BLaER1 treated with 17β-estradiol and CSF1 and Interleukin-3, amounts not matched to agents 10 nM and 100 nM (cell line): ENCODE measurements around the gene CHRND.
"Not testable (repeated sequence)": the region's sequence is repeated elsewhere in the genome, so short reads cannot be mapped to it uniquely, and the experiment has no call there.

Experiments
- H3K27ac ChIP-seq, 11 experiments: shearing (Covaris generic); formaldehyde crosslinking; 2 replicates each; pipeline ENCODE4 v1.8.1; 2022
- H3K27me3 ChIP-seq, 11 experiments: shearing (Covaris generic); formaldehyde crosslinking; 2 replicates each; pipeline ENCODE4 v1.8.1; 2022
- H3K36me3 ChIP-seq, 11 experiments: shearing (Covaris generic); formaldehyde crosslinking; 2 replicates each; pipeline ENCODE4 v1.8.1; 2022
- H3K4me1 ChIP-seq, 10 experiments: shearing (Covaris generic); formaldehyde crosslinking; 2 replicates each; pipeline ENCODE4 v1.8.1; 2022
- H3K4me2 ChIP-seq, 11 experiments: shearing (Covaris generic); formaldehyde crosslinking; 2 replicates each; pipeline ENCODE4 v1.8.1; 2022
- H3K4me3 ChIP-seq, 10 experiments: shearing (Covaris generic); formaldehyde crosslinking; 2 replicates each; pipeline ENCODE4 v1.8.1; 2022
- H3K9ac ChIP-seq, 11 experiments: shearing (Covaris generic); formaldehyde crosslinking; 2 replicates each; pipeline ENCODE4 v1.8.1; 2022
- H3K9me3 ChIP-seq, 11 experiments: shearing (Covaris generic); formaldehyde crosslinking; replicated peaks in 1 of 11; 2 replicates each; pipeline ENCODE4 v1.8.1; 2022
- H4K20me1 ChIP-seq, 11 experiments: shearing (Covaris generic); formaldehyde crosslinking; 2 replicates each; pipeline ENCODE4 v1.8.1; 2022
- Cebpa-rat ChIP-seq, 11 experiments: shearing (Covaris generic); IDR thresholded peaks; 2 replicates each; pipeline ENCODE4 v1.8.1; 2022

Gene CHRND

DNA sequence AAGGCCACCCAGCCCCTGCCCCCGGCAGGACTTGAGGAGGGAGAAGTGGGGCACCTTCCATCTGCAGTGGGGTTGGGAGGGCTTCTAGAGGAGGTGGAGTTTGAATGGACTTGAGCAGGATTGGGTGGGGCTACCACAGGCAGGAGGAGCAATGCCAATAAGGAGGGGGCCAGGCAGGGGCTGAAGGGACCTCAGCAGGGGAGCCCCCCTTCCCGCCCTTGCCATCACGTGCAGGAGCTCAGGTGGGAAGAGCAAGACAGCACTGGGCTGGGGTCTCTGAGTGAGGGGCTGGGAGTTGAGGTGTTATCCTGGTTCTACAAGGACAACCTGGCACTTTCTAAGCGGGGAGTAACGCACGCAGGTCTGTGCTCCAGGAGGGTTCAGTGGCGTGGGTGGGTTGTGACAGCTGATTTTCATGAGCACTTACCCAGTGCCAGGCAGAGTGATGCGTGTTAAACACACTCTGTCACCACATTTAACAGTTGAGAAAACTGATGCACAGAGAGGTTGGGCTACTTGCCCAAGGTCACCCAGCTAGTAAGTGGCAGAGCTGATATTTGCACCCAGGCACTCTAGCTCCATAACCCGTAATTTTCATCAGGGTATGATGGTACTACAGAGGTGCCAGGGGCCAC lies 4.8 kb downstream of the CHRND start:
- H3K4me2 ChIP-seq = peak overlapping the region in 8 of 11 experiments; percentile 77 to 92 (median 83); a peak in 15 of 22 replicates
- H3K4me1 ChIP-seq = peaks cover 18 to 81% (median 64%) of the 10 kb centered on the region in 10 experiments
- H3K27me3 ChIP-seq = no peaks in the 10 kb centered on the region
- no peak for TF ChIP-seq Cebpa-rat (IDR thresholded peaks at IDR 0.05)
- peaks cover 0 to 2% (median 0%) of the 10 kb centered on the region in 11 experiments; a peak in 6 of 22 replicates for H3K9me3 ChIP-seq
- H3K27ac ChIP-seq = no peak overlapping the region
- no peaks in the 10 kb centered on the region for H3K36me3 ChIP-seq
- 0 out of 22 replicates have a peak, but pooled peaks cover 0 to 4% (median 0%) of the 10 kb centered on the region in 11 experiments for H4K20me1 ChIP-seq
- no peak overlapping the region for H3K9ac ChIP-seq
- H3K4me3 ChIP-seq = no peak overlapping the region

GRCh38 chr2:232532419-232532818 lies 6.5 kb downstream of the CHRND start:
- TF ChIP-seq Cebpa-rat (IDR thresholded peaks at IDR 0.05) = no peak
- no peak overlapping the region for H3K27ac ChIP-seq

DNA sequence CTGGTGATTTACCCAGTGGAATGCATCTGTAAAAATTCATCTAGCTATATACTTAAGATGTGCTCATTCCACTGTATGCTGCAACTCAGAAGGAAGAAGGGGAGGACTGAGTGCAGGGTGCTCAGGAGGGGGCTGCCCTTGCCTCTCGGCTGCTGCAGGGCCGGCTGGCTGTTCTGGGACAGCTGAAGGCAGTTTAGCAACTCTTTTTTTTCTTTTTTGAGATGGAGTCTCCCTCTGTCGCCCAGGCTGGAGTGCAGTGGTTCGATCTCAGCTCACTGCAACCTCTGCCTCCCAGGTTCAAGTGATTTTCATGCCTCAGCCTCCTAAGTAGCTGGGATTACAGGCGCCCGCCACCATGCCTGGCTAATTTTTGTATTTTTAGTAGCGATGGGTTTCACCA lies 6.9 kb downstream of the CHRND start:
- not testable (repeated sequence) for H3K27ac ChIP-seq, H3K36me3 ChIP-seq
- peaks cover 28 to 76% (median 61%) of the 10 kb centered on the region in 10 experiments for H3K4me1 ChIP-seq

More at GRCh38 chr2:232532419-232532818, 6.5 kb downstream of the CHRND start:
- Histone ChIP-seq H3K9me3 (peaks cover 0 to 12% (median 9%) of the 10 kb centered on the region in 11 experiments; a peak in 18 of 22 replicates), H3K36me3 (no peaks in the 10 kb centered on the region), H3K4me1 (peaks cover 24 to 80% (median 64%) of the 10 kb centered on the region in 10 experiments), H3K9ac (no peak overlapping the region), H3K27me3 (no peaks in the 10 kb centered on the region), H4K20me1 (0 out of 22 replicates have a peak, but pooled peaks cover 0 to 4% (median 0%) of the 10 kb centered on the region in 11 experiments), H3K4me2 (peak overlapping the region in 8 of 11 experiments; percentile 19 to 92 (median 83); a peak in 12 of 22 replicates), H3K4me3 (no peak overlapping the region)

DNA sequence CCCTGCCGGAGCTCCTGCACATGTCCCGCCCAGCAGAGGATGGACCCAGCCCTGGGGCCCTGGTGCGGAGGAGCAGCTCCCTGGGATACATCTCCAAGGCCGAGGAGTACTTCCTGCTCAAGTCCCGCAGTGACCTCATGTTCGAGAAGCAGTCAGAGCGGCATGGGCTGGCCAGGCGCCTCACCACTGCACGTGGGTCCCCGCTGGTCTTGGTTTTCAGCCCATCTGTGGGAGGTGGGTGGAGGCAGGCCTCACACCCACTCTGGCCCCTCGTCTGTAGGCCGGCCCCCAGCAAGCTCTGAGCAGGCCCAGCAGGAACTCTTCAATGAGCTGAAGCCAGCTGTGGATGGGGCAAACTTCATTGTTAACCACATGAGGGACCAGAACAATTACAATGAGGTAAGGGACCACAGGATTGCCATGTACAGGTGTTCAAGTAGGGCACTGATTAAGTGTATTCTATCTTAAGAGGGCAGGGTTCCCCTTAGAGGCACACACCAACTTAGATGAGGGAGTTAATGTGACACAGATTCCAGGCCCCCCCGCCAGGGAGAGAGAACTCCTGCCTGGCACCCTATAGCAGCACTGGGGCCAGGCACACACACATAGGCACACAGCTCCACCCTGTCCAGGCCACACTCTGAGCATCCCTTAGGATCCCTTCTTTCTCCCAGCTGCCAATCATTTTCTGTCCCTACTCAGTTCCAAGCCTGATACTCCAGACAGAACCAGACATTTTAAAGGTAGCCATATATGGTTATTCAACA lies 8.2 kb downstream of the CHRND start:
- no peak overlapping the region for H3K9ac ChIP-seq
- H3K36me3 ChIP-seq = no peaks in the 10 kb centered on the region
- peak overlapping the region in 3 of 11 experiments; percentile 5 to 81 (median 32); a peak in 2 of 22 replicates for H3K4me2 ChIP-seq
- TF ChIP-seq Cebpa-rat (IDR thresholded peaks at IDR 0.05) = no peak
- H3K27me3 ChIP-seq = no peaks in the 10 kb centered on the region
- H3K4me1 ChIP-seq = peaks cover 27 to 70% (median 57%) of the 10 kb centered on the region in 10 experiments
- H4K20me1 ChIP-seq = peaks cover 0 to 9% (median 0%) of the 10 kb centered on the region in 11 experiments; a peak in 3 of 22 replicates
- H3K27ac ChIP-seq = no peak overlapping the region
- H3K4me3 ChIP-seq = no peak overlapping the region
- peaks cover 0 to 12% (median 9%) of the 10 kb centered on the region in 11 experiments; a peak in 18 of 22 replicates for H3K9me3 ChIP-seq

More for the DNA sequence above, 6.9 kb downstream of the CHRND start:
- Histone ChIP-seq H3K9me3 (peaks cover 0 to 12% (median 9%) of the 10 kb centered on the region in 11 experiments; a peak in 18 of 22 replicates), H3K4me2 (peak overlapping the region in 5 of 11 experiments; percentile 81 to 92 (median 84); a peak in 9 of 22 replicates)
- H3K4me3 ChIP-seq, H3K27me3 ChIP-seq, H3K9ac ChIP-seq, H4K20me1 ChIP-seq: not testable (repeated sequence)

DNA sequence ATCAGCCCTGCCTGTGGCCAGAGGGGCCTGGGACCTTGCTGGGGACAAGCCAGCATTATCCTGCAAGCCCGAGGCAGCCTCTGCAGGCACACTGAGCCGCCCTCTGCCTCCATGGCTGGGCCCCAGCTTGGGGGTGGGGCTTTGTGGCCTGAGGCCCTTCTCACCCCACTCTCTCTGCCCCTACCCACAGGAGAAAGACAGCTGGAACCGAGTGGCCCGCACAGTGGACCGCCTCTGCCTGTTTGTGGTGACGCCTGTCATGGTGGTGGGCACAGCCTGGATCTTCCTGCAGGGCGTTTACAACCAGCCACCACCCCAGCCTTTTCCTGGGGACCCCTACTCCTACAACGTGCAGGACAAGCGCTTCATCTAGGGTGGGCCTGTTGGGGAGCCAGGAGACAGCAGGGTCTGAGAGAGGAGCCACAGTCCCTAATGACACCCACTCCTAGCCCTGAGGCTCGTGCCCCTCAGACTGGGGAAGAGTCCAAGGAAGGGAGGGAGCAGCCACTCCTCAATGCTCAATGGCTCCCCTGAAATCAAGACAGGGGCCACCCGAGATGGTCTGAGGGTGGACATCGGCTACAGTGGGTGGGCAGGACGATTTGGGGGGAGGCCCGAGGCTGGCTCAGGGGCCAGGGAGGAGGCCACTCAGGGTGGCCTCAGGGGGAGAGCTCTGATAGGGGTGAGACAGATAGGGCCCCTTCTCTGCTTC lies 9.1 kb downstream of the CHRND start:
- no peaks in the 10 kb centered on the region for H3K36me3 ChIP-seq
- H3K4me2 ChIP-seq = peak overlapping the region in 5 of 11 experiments; percentile 2 to 81 (median 9); a peak in 8 of 22 replicates
- H3K9ac ChIP-seq = no peak overlapping the region
- H3K4me1 ChIP-seq = peaks cover 30 to 70% (median 54%) of the 10 kb centered on the region in 10 experiments
- no peaks in the 10 kb centered on the region for H3K27me3 ChIP-seq
- no peak for TF ChIP-seq Cebpa-rat (IDR thresholded peaks at IDR 0.05)
- no peak overlapping the region for H3K27ac ChIP-seq
- H4K20me1 ChIP-seq = peaks cover 0 to 13% (median 0%) of the 10 kb centered on the region in 11 experiments; a peak in 4 of 22 replicates
- H3K9me3 ChIP-seq = peaks cover 0 to 12% (median 9%) of the 10 kb centered on the region in 11 experiments; a peak in 18 of 22 replicates
- no peak overlapping the region for H3K4me3 ChIP-seq

- Histone ChIP-seq H3K4me1 (peaks cover 38 to 65% (median 47%) of the 10 kb centered on the region in 10 experiments), H3K36me3 (no peaks in the 10 kb centered on the region), H4K20me1 (peaks cover 0 to 13% (median 0%) of the 10 kb centered on the region in 11 experiments; a peak in 4 of 22 replicates), H3K9ac (no peak overlapping the region), H3K27me3 (no peaks in the 10 kb centered on the region), H3K27ac (no peak overlapping the region), H3K4me2 (no peak overlapping the region), H3K9me3 (peaks cover 0 to 12% (median 9%) of the 10 kb centered on the region in 11 experiments; a peak in 18 of 22 replicates), H3K4me3 (no peak overlapping the region)
- no peak for TF ChIP-seq Cebpa-rat (IDR thresholded peaks at IDR 0.05)
Measured at GRCh38 chr2:232535761-232536530, 10.0 kb downstream of the CHRND start.

DNA sequence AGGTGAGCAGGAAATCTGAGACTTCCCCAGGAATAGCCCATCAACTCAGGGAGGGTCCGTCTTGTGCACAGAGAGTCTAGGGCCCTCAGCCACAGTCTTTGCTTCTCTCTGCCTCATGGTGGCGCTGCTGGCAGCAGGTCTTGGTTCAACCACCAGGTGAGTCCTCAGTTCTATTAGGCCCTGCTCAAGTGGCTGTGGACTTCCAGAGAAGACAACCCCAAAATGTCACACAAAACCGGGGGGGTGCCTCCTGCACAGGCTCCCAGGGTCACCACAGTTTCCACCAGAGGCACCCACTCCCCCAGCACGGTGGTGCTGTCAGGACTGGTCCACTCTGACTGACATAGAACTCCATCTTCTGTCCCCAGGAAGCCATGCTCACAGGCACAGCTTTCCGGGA lies 11.1 kb downstream of the CHRND start:
- Histone ChIP-seq H3K27me3 (no peaks in the 10 kb centered on the region), H3K4me2 (no peak overlapping the region), H3K4me3 (no peak overlapping the region), H3K9ac (no peak overlapping the region), H3K4me1 (peaks cover 33 to 65% (median 49%) of the 10 kb centered on the region in 10 experiments), H4K20me1 (peaks cover 0 to 19% (median 0%) of the 10 kb centered on the region in 11 experiments; a peak in 8 of 22 replicates), H3K27ac (no peak overlapping the region), H3K9me3 (peaks cover 0 to 12% (median 9%) of the 10 kb centered on the region in 11 experiments; a peak in 18 of 22 replicates), H3K36me3 (no peaks in the 10 kb centered on the region)
- TF ChIP-seq Cebpa-rat (IDR thresholded peaks at IDR 0.05) = no peak

DNA sequence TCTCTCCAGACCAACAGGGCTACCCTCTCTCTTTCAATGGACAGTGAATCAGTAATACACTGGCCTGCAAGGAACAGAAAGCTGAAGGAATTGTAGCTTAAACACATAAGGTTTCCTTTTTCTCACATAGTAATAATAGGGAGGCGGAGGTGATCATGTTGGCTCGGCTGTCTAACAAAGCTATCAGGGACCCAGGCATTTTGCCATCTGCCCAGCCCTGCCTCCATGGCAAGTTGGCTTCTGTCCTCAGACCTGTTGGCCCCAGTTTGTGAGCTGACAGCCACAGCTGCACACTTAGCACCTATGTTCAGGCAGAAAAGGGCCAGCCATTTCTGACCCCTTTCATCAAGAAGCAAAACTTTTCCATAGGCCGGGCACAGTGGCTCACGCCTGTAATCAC lies 11.5 kb downstream of the CHRND start:
- H4K20me1 ChIP-seq = peaks cover 0 to 19% (median 4%) of the 10 kb centered on the region in 11 experiments; a peak in 10 of 22 replicates
- peaks cover 0 to 12% (median 9%) of the 10 kb centered on the region in 11 experiments; a peak in 18 of 22 replicates for H3K9me3 ChIP-seq
- peak overlapping the region in 2 of 11 experiments; percentile 51 to 83; a peak in 3 of 22 replicates for H3K4me2 ChIP-seq
- H3K27ac ChIP-seq = no peak overlapping the region
- no peaks in the 10 kb centered on the region for H3K27me3 ChIP-seq
- no peak overlapping the region for H3K4me3 ChIP-seq
- no peak for TF ChIP-seq Cebpa-rat (IDR thresholded peaks at IDR 0.05)
- no peak overlapping the region for H3K9ac ChIP-seq
- peaks cover 29 to 63% (median 47%) of the 10 kb centered on the region in 10 experiments for H3K4me1 ChIP-seq
- no peaks in the 10 kb centered on the region for H3K36me3 ChIP-seq
